Thoracic aorta (tissue), 2 donors: Measurements from ENCODE around the gene CHCHD6. TPM values are rescaled to one million over a fixed set of nuclear protein-coding genes. Genes with fewer than 3 reads are reported as not detected.

Source experiments
- ATAC-seq: fragments of 150-250 bp; one replicate; pipeline ENCODE4 v1.8.0; 2017; ENCODE audit warnings: low read depth; ENCODE audit not compliant: insufficient number of reproducible peaks, low FRiP score
- DNase-seq: peaks from one replicate; pipeline ENCODE4 v3.0.0-alpha.2; 2020; ENCODE audit warnings: low spot score
- H3K27ac ChIP-seq, 2 donors: fragments of 200-600 bp; sonication (generic); 1 replicate in 1 of 2; 2 replicates in 1 of 2; pipeline ENCODE4 v1.5.1; 2016; ENCODE audit warnings: mild to moderate bottlenecking in 2 of 2, moderate library complexity in 2 of 2
- H3K27me3 ChIP-seq: fragments of 200-600 bp; sonication (generic); replicated peaks from 2 replicates; pipeline ENCODE4 v1.6.0; 2016; ENCODE audit warnings: mild to moderate bottlenecking; ENCODE audit not compliant: insufficient read depth
- H3K36me3 ChIP-seq: fragments of 200-600 bp; sonication (generic); one replicate; pipeline ENCODE4 v1.5.1; 2016
- H3K4me1 ChIP-seq, 2 donors: fragments of 200-600 bp; sonication (generic); 1 replicate in 1 of 2; 2 replicates in 1 of 2; pipeline versions ENCODE4 v1.5.1 to v1.6.0; 2016; ENCODE audit warnings: low read depth in 2 of 2, mild to moderate bottlenecking in 1 of 2; ENCODE audit not compliant: control insufficient read depth in 1 of 2
- H3K4me3 ChIP-seq: fragments of 200-600 bp; sonication (generic); 2 replicates; pipeline ENCODE4 v1.5.1; 2016; ENCODE audit warnings: mild to moderate bottlenecking
- H3K9me3 ChIP-seq: fragments of 200-600 bp; sonication (generic); 2 replicates; pipeline ENCODE4 v1.5.1; 2016
- total RNA-seq, 2 donors: library from RNA; depleted of rRNA; stranded (reverse); fragments of >200 nt; gene quantifications; one replicate each; pipeline versions ENCODE4 v1.1.0 to v1.2.3, GENCODE V29; 2016
- TF ChIP-seq, protein P1 (sequence below): fragments of 200-600 bp; sonication (generic); IDR thresholded peaks from one replicate; pipeline ENCODE4 v1.5.1; 2019; ENCODE audit warnings: antibody characterized with exemption

Gene CHCHD6
- total RNA-seq, 2 donors from 2014 or later: 12.5 to 17.1 TPM

DNA sequence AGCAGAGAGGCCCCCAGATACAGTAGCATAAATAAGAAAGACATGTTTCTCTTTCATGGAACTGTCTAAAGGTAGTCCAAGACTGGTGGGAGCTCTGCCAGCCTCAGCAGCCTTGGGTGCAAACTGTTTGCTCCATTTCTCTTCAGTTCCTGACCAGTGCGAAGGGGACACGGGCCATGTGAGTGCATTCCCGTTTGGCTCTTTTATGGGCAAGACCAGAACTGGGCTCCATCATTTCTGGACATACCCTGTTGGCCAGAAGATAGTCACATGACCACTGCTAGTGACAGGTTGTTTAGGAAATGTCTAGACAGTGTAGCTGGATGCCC is 45.5 kb downstream of the CHCHD6 start:
- DNase-seq (no peak), ATAC-seq (no peak)
- Histone ChIP-seq H3K36me3 (no peaks in the 10 kb centered on the region), H3K9me3 (no peaks in the 10 kb centered on the region), H3K4me1 (peaks cover 12 to 43% of the 10 kb centered on the region in 2 donors), H3K27me3 (no peaks in the 10 kb centered on the region), H3K4me3 (no peak overlapping the region), H3K27ac (no peak overlapping the region)
- TF ChIP-seq, protein P1, sequence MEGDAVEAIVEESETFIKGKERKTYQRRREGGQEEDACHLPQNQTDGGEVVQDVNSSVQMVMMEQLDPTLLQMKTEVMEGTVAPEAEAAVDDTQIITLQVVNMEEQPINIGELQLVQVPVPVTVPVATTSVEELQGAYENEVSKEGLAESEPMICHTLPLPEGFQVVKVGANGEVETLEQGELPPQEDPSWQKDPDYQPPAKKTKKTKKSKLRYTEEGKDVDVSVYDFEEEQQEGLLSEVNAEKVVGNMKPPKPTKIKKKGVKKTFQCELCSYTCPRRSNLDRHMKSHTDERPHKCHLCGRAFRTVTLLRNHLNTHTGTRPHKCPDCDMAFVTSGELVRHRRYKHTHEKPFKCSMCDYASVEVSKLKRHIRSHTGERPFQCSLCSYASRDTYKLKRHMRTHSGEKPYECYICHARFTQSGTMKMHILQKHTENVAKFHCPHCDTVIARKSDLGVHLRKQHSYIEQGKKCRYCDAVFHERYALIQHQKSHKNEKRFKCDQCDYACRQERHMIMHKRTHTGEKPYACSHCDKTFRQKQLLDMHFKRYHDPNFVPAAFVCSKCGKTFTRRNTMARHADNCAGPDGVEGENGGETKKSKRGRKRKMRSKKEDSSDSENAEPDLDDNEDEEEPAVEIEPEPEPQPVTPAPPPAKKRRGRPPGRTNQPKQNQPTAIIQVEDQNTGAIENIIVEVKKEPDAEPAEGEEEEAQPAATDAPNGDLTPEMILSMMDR: no peak

DNA sequence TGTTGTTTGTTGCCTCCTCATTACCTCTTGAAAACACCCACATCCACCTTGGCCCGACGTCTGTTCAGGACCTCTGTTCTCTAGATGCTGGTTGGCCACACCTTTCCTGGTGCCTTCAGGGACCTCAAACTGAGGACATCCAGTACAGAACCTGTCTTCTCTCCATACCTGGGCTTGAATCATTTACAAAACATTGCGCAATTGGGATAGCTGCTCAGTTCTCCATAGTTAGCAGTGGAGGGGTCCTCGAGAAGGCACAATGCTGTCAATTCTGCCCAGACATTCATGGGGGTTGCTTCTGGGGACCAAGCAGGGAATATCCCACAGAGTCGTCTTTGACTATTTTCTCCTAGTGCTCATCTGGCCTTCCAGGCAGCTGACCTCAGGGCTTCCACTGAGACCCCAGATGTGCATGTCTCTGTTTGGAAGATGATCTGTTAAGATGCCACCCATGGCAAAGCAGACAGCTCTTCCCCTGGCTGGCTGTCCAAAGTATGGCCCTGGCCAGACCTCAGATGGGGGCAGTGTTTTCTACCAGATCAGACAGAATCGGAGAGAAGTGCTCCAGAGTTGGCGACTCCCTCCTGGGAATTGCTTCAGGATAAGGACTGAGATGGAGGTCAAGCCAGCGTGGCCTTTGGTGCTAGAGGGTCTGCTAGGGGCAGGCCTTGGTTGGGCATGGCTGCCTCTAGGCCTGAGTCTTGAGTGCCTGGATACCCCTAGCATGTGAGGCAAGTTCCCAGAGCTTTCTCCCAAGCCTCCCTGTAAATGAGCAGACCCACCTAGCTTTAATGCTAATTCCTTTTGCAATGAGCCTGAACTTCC is 46.1 kb downstream of the CHCHD6 start:
- H3K27me3 ChIP-seq: no peaks in the 10 kb centered on the region
- H3K27ac ChIP-seq: no peak overlapping the region
- peaks cover 12 to 40% of the 10 kb centered on the region in 2 donors for H3K4me1 ChIP-seq
- no peak for ATAC-seq
- H3K4me3 ChIP-seq: no peak overlapping the region
- TF ChIP-seq, protein P1: no peak
- no peaks in the 10 kb centered on the region for H3K9me3 ChIP-seq
- DNase-seq: no peak
- H3K36me3 ChIP-seq: no peaks in the 10 kb centered on the region

DNA sequence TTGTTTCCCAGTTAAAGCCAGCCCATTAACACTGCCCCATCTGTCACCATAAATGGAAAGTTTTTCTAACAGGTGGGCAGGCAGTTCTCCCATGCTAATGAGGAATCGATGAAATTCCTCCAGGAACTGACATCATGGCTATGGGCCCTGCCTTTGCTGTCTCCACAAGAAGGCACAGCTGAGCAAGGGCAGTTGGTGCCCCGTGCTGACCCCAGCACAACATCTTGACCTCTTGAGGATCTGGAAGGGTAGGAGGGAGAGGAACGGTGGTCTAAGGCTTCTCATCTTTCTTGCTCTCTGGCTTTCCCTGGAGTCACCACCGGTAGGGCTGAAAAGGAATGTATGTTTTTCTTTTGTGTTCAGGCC is 46.7 kb downstream of the CHCHD6 start:
- no peaks in the 10 kb centered on the region for H3K36me3 ChIP-seq
- H3K27ac ChIP-seq: no peak overlapping the region
- TF ChIP-seq, protein P1: no peak

DNA sequence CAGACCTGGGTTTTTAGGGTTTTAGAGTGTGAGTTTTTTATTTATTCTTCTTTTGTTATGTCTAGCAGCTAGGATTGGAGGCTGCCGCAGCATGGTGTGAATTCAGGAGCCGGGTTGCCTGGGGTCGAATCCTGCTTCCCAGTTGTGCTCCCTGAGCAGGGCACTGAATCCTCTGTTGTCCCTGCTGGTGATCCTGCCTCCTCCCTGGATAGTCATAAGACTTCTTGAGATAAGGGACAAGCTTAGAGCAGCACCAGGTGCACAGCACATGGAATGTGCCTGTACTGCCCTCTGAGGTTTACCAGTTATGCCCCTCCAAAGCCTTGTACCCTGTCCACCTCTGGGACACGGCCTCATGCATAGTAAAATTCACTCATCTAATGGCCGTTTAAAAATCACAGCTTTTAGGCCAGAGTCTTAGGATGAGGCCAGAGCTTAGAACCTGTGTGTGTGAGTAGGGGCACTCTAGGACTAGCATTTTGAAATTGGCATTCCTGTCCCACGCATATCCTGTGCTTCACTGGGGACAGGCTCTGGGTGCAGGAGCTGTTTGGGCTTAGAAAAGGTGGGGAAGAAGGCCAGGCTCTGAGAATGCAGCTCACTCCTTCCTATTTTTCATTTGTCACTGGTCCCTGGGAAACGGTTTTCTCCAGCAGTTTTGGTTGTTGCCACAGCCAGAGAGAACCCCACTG is 47.7 kb downstream of the CHCHD6 start:
- DNase-seq (no peak), ATAC-seq (no peak)
- TF ChIP-seq, protein P1: no peak

More for the DNA sequence above, 46.7 kb downstream of the CHCHD6 start:
- Histone ChIP-seq H3K4me3 (no peak overlapping the region), H3K9me3 (no peaks in the 10 kb centered on the region), H3K27me3 (no peaks in the 10 kb centered on the region), H3K4me1 (peaks cover 9 to 34% of the 10 kb centered on the region in 2 donors)
- ATAC-seq (no peak), DNase-seq (no peak)

More for the DNA sequence above, 47.7 kb downstream of the CHCHD6 start:
- Histone ChIP-seq H3K27me3 (no peaks in the 10 kb centered on the region), H3K4me3 (no peak overlapping the region), H3K4me1 (peaks cover 3 to 25% of the 10 kb centered on the region in 2 donors), H3K36me3 (no peaks in the 10 kb centered on the region), H3K27ac (no peak overlapping the region), H3K9me3 (no peaks in the 10 kb centered on the region)
